K562 (cell line): ENCODE results near the gene DPH1. TPM values are rescaled to one million over a fixed set of nuclear protein-coding genes. Genes with fewer than 3 reads are reported as not detected.

Experiments used
- ATAC-seq: fragments of 200-7000 bp; cut with Tn5 transposase; 3 replicates; pipeline ENCODE4 v1.9.1; 2020; ENCODE audit warnings: moderate library complexity
- BruUV-seq: library from RNA; stranded (reverse); fragments of 400-500 nt; replicated peaks from 2 replicates; lab custom pipeline; 2021; lab: Mats Ljungman, UMichigan
- CTCF ChIA-PET: fragments of 300-600 bp; formaldehyde crosslinking; extraction: SDS; loops from one replicate; lab custom pipeline; 2021; ENCODE audit warnings: low intra/inter-chr PET ratio; lab: Yijun Ruan, JAX
- POLR2A ChIA-PET: fragments of 300-600, 350-650 bp; sonication (Branson Sonifier 250); formaldehyde crosslinking; extraction: SDS; loops from one replicate; lab custom pipeline; 2021; ENCODE audit warnings: antibody characterized with exemption, inconsistent platforms; lab: Yijun Ruan, JAX
- DNase-seq, 4 experiments: peaks; one replicate each; pipeline versions ENCODE4 v3.0.0 to v3.0.0-alpha.2; 2011 to 2018; ENCODE audit warnings: low spot score in 3 of 4, mixed read lengths in 3 of 4; ENCODE audit errors: extremely low read depth in 1 of 4
- FAIRE-seq: peaks from 2 replicates; lab custom pipeline; 2011; peaks lifted over from hg19 to GRCh38; lab: Jason Lieb, UNC
- H2AFZ ChIP-seq: 2 replicates; pipeline ENCODE4 v1.6.0; 2011; ENCODE audit warnings: low read depth, low read length, control low read depth, inconsistent platforms
- H3K27ac ChIP-seq: fragments of 200-600 bp; 3 replicates; pipeline ENCODE4 v1.8.0; 2011; ENCODE audit warnings: low read depth, mild to moderate bottlenecking, control low read depth, inconsistent platforms, low read length, moderate library complexity, mixed read lengths; ENCODE audit errors: extremely low read depth
- H3K27me3 ChIP-seq, 2 experiments: fragments of 300-600 bp in 1 of 2; 2 replicates in 1 of 2; 3 replicates in 1 of 2; pipeline versions ENCODE4 v1.6.0 to v1.8.0; 2011; ENCODE audit warnings: inconsistent platforms in 2 of 2, low read length in 2 of 2, mild to moderate bottlenecking in 1 of 2, mixed read lengths in 1 of 2, moderate library complexity in 1 of 2; ENCODE audit not compliant: control insufficient read depth in 2 of 2, insufficient read depth in 2 of 2
- H3K36me3 ChIP-seq: fragments of 300-600 bp; 3 replicates; pipeline ENCODE4 v1.8.0; 2011; ENCODE audit warnings: mild to moderate bottlenecking, low read length, inconsistent platforms; ENCODE audit not compliant: control insufficient read depth, insufficient read depth
- H3K4me1 ChIP-seq, 2 experiments: fragments of 200-600 bp in 1 of 2; replicated peaks in 1 of 2; 2 replicates in 1 of 2; 3 replicates in 1 of 2; pipeline versions ENCODE4 v1.5.1 to v1.8.0; 2011; ENCODE audit warnings: inconsistent platforms in 2 of 2, low read length in 2 of 2, mild to moderate bottlenecking in 1 of 2, mixed read lengths in 1 of 2, moderate library complexity in 1 of 2; ENCODE audit not compliant: control insufficient read depth in 2 of 2, insufficient read depth in 2 of 2
- H3K4me2 ChIP-seq: 2 replicates; pipeline ENCODE4 v1.6.1; 2011; ENCODE audit warnings: low read length, control low read depth, inconsistent platforms, mixed read lengths; ENCODE audit not compliant: insufficient read depth
- H3K4me3 ChIP-seq: fragments of 200-600 bp; sonication (generic), shearing (Covaris generic); 2 replicates; pipeline ENCODE4 v1.5.1; 2016; ENCODE audit warnings: control low read depth, inconsistent platforms
- H3K79me2 ChIP-seq: fragments of 200-600 bp; 3 replicates; pipeline ENCODE4 v1.8.0; 2011; ENCODE audit warnings: low read length, inconsistent platforms; ENCODE audit not compliant: control insufficient read depth, insufficient read depth
- H3K9ac ChIP-seq, 2 experiments: 2 replicates each; pipeline versions ENCODE4 v1.6.0 to v1.6.1; 2011; ENCODE audit warnings: low read depth in 2 of 2, low read length in 2 of 2, control low read depth in 1 of 2, inconsistent platforms in 1 of 2, mild to moderate bottlenecking in 1 of 2, mixed read lengths in 1 of 2; ENCODE audit not compliant: insufficient read depth in 1 of 2
- H3K9me1 ChIP-seq: one replicate; pipeline ENCODE4 v1.6.0; 2011; ENCODE audit warnings: inconsistent platforms, mild to moderate bottlenecking, low read length, moderate library complexity; ENCODE audit not compliant: control insufficient read depth, insufficient read depth
- H3K9me3 ChIP-seq: replicated peaks from 2 replicates; pipeline ENCODE4 v1.5.1; 2011; ENCODE audit warnings: low read depth, low read length, inconsistent platforms; ENCODE audit not compliant: control insufficient read depth, insufficient read depth
- H4K20me1 ChIP-seq: replicated peaks from 2 replicates; pipeline ENCODE4 v1.6.1; 2011; ENCODE audit warnings: low read length, inconsistent platforms, mixed read lengths; ENCODE audit not compliant: control insufficient read depth, insufficient read depth
- MXI1 ChIP-seq: IDR thresholded peaks from 2 replicates; pipeline ENCODE4 v1.6.1; 2011; ENCODE audit warnings: low read depth, mild to moderate bottlenecking, improper control_type of control experiment, low read length
- MYBL2 ChIP-seq, 2 experiments: fragments of 450-650 bp in 1 of 2; sonication (generic) in 1 of 2; formaldehyde crosslinking in 1 of 2; IDR thresholded peaks; 2 replicates each; pipeline versions ENCODE4 v1.6.1 to v1.8.1; 2017 to 2022; ENCODE audit warnings: borderline replicate concordance in 1 of 2, inconsistent platforms in 1 of 2, low read depth in 1 of 2, mild to moderate bottlenecking in 1 of 2, missing genetic modification reagents in 1 of 2, moderate library complexity in 1 of 2
- NR2C1 ChIP-seq, 2 experiments: fragments of 450-650 bp; IDR thresholded peaks; 2 replicates each; pipeline ENCODE4 v1.6.1; 2017; ENCODE audit warnings: mild to moderate bottlenecking in 2 of 2, antibody characterized with exemption in 1 of 2, inconsistent platforms in 1 of 2, missing compliant biosample characterization in 1 of 2, missing genetic modification characterization in 1 of 2
- PCBP1 ChIP-seq: fragments of 200-400 bp; formaldehyde crosslinking; IDR thresholded peaks from 2 replicates; pipeline ENCODE4 v1.6.1; 2018; ENCODE audit warnings: mild to moderate bottlenecking, low read depth, low read length; ENCODE audit not compliant: poor library complexity, severe bottlenecking
- RFX1 ChIP-seq: fragments of 450-650 bp; IDR thresholded peaks from 2 replicates; pipeline ENCODE4 v1.6.1; 2016; ENCODE audit warnings: mild to moderate bottlenecking, moderate library complexity
- SMARCE1 ChIP-seq: fragments of 450-650 bp; IDR thresholded peaks from 2 replicates; pipeline ENCODE4 v1.7.1; 2016; ENCODE audit warnings: mild to moderate bottlenecking
- TEAD2 ChIP-seq: fragments of 450-650 bp; IDR thresholded peaks from 2 replicates; pipeline ENCODE4 v1.6.1; 2016; ENCODE audit warnings: missing genetic modification characterization, control low read depth, missing compliant biosample characterization
- ZNF316 ChIP-seq: fragments of 450-650 bp; IDR thresholded peaks from 2 replicates; pipeline ENCODE4 v1.6.1; 2016
- ZNF583 ChIP-seq: fragments of 250-450 bp; sonication (Bioruptor Pico); IDR thresholded peaks from 2 replicates; pipeline ENCODE4 v1.4.0; 2020
- ZNF695 ChIP-seq: fragments of 450-650 bp; formaldehyde crosslinking; IDR thresholded peaks from 2 replicates; pipeline ENCODE4 v1.4.0; 2020; ENCODE audit warnings: mild to moderate bottlenecking, moderate library complexity
- ZNF79 ChIP-seq: fragments of 250-450 bp; sonication (Bioruptor Pico); IDR thresholded peaks from 2 replicates; pipeline ENCODE4 v1.4.0; 2020; ENCODE audit warnings: low read depth, mild to moderate bottlenecking, moderate library complexity
- WGBS: fragments of 100-300 bp; shearing (Covaris generic); methylation state at CpG from one replicate; pipeline ENCODE4 v1.1.6; 2016; ENCODE audit warnings: low coverage, mixed read lengths; ENCODE audit not compliant: insufficient coverage; ENCODE audit errors: missing lambda C conversion rate; 5-methylcytosine and 5-hydroxymethylcytosine counted together
- in situ Hi-C: fragments of 300-500 bp; cut with MboI; formaldehyde crosslinking; loops from 4 replicates; pipeline ENCODE4 v1.15.0; 2018; ENCODE audit warnings: inconsistent platforms, mixed read lengths
- intact Hi-C: fragments of 100-400 bp; cut with micrococcal nuclease; formaldehyde crosslinking; loops from 2 replicates; pipeline ENCODE4 v1.14.2; 2022
- polyA plus RNA-seq, 8 experiments: library from polyadenylated mRNA; depleted of rRNA in 4 of 8; stranded (reverse) in 5 of 8; unstranded in 3 of 8; fragments of >200 nt; fragmentation: Nextera tagmentation in 2 of 8; fragmentation: Illumina TruSeq in 1 of 8; extraction: Ambion mirVana in 2 of 8; extraction: Trizol in 1 of 8; gene quantifications; 2 replicates each; pipeline versions ENCODE4 v1.2.1 to v1.2.3, GENCODE V29; 2011 to 2014; ENCODE audit warnings: inconsistent platforms in 1 of 8, missing spikeins in 1 of 8
- total RNA-seq, 7 experiments: library from RNA; depleted of rRNA in 6 of 7; stranded (reverse); fragments of >200 nt in 6 of 7; fragmentation: Illumina TruSeq in 2 of 7; extraction: Trizol in 2 of 7; gene quantifications; 2 replicates each; pipeline versions ENCODE4 v1.2.1 to v1.2.3, GENCODE V29; 2011 to 2021; ENCODE audit warnings: low replicate concordance in 1 of 7
- TF ChIP-seq, protein P1 (sequence below): fragments of 250-450 bp; sonication (Bioruptor Pico); IDR thresholded peaks from 2 replicates; pipeline ENCODE4 v1.4.0; 2020
- TF ChIP-seq, protein P2 (sequence below): IDR thresholded peaks from 2 replicates; pipeline ENCODE4 v1.6.1; 2014; ENCODE audit warnings: antibody characterized with exemption

DPH1 gene
- total and polyA plus RNA-seq, 9 of the 15 experiments (the other 6 are each of a cell fraction or from before 2014, with no cell fraction given): 0.42 to 40.6 (median 20.2) TPM

DNA sequence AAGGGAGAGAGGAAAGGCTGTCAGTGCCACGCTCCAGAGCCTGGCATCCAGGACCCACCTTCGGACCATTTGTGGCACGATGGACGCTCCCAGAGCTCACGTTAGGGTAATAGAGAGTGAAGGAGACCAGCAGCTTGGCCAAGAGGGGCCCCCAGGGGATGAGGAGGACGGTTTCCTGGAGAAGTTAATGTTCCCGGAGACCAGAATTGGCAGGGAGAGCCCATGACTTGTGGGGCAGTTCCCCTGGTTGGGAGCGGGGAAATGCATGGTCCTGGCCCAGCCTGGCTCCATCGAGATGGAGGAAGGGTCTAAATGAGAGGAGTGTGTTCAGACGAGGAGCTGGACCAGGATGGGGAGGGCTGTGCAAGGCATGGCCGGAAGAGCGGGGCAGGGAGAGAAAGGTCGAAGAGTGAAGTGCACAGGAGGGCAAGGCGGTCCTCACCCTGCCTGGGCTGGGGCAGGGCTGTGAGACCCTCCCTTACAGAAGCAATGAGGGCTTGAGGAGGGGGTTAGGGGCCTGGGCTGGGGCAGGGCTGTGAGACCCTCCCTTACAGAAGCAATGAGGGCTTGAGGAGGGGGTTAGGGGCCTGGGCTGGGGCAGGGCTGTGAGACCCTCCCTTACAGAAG, 22.1 kb downstream of the DPH1 start:
- Histone ChIP-seq H3K79me2 (no peaks in the 10 kb centered on the region), H3K4me3 (no peak overlapping the region), H2AFZ (no peak overlapping the region), H4K20me1 (no peaks in the 10 kb centered on the region), H3K27me3 (no peaks in the 10 kb centered on the region), H3K9me1 (no peaks in the 10 kb centered on the region), H3K36me3 (no peaks in the 10 kb centered on the region), H3K9me3 (no peaks in the 10 kb centered on the region), H3K27ac (no peak overlapping the region), H3K9ac (no peak overlapping the region), H3K4me2 (no peak overlapping the region), H3K4me1 (peaks cover 8 to 45% of the 10 kb centered on the region in 2 experiments; a peak in 4 of 5 replicates)
- ChIA-PET CTCF (interaction anchor here (1.4 kb wide), 1 partner anchor 192 kb away, joined by 4 read pairs; no protein-coding TSS in a partner anchor), POLR2A (interaction anchor here (1.2 kb wide), 1 partner anchor 12 kb away, joined by 3 read pairs; no protein-coding TSS in a partner anchor)
- ATAC-seq: no peak
- BruUV-seq: no TSS peak
- WGBS: 75% methylated on average over 11 of the region's 14 CpGs
- intact Hi-C loops (loop anchor here (5.0 to 10.0 kb wide), 2 partner anchors 123 to 300 kb away; no protein-coding TSS in a partner anchor), in situ Hi-C loops (no loop called here)
- no peak for FAIRE-seq
- no peak for DNase-seq
- TF ChIP-seq, protein P1, sequence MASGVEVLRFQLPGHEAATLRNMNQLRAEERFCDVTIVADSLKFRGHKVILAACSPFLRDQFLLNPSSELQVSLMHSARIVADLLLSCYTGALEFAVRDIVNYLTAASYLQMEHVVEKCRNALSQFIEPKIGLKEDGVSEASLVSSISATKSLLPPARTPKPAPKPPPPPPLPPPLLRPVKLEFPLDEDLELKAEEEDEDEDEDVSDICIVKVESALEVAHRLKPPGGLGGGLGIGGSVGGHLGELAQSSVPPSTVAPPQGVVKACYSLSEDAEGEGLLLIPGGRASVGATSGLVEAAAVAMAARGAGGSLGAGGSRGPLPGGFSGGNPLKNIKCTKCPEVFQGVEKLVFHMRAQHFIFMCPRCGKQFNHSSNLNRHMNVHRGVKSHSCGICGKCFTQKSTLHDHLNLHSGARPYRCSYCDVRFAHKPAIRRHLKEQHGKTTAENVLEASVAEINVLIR: no peak
- no peak for TF ChIP-seq ZNF583 (CRISPR knock-in tag)
- no peak for TF ChIP-seq ZNF316
- no peak for TF ChIP-seq RFX1
- TF ChIP-seq ZNF695 (CRISPR knock-in tag): no peak
- TF ChIP-seq NR2C1 (IDR thresholded peaks at IDR 0.05): no peak
- TF ChIP-seq NR2C1 (tag; IDR thresholded peaks at IDR 0.05): no peak
- TF ChIP-seq, protein P2, sequence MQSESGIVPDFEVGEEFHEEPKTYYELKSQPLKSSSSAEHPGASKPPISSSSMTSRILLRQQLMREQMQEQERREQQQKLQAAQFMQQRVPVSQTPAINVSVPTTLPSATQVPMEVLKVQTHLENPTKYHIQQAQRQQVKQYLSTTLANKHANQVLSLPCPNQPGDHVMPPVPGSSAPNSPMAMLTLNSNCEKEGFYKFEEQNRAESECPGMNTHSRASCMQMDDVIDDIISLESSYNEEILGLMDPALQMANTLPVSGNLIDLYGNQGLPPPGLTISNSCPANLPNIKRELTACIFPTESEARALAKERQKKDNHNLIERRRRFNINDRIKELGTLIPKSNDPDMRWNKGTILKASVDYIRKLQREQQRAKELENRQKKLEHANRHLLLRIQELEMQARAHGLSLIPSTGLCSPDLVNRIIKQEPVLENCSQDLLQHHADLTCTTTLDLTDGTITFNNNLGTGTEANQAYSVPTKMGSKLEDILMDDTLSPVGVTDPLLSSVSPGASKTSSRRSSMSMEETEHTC: no peak
- TF ChIP-seq PCBP1: no peak
- TF ChIP-seq SMARCE1: no peak
- no peak for TF ChIP-seq TEAD2 (tag)
- TF ChIP-seq MYBL2 (IDR thresholded peaks at IDR 0.05; ENCODE audit: low read depth): no peak
- TF ChIP-seq MYBL2 (CRISPR knock-in tag; IDR thresholded peaks at IDR 0.05; ENCODE audit: borderline replicate concordance): no peak
- no peak for TF ChIP-seq ZNF79 (CRISPR knock-in tag)
- no peak for TF ChIP-seq MXI1
